VCaP (cell line): ENCODE results near the gene IGF2.
"Not testable (repeated sequence)": the region's sequence is repeated elsewhere in the genome, so short reads cannot be mapped to it uniquely, and the experiment has no call there.

ENCODE experiments used
- H3K27ac ChIP-seq: fragments of 450-650 bp; 2 replicates; pipeline ENCODE4 v1.5.1; 2017
- TF ChIP-seq, protein P1 (sequence below): fragments of 450-650 bp; conservative IDR thresholded peaks from 2 replicates; pipeline ENCODE4 v1.5.1; 2017; ENCODE audit warnings: mild to moderate bottlenecking, moderate library complexity

The IGF2 gene

GRCh38 chr11:2128511-2129307, 10.5 kb downstream of the IGF2 start:
- no peak overlapping the region for H3K27ac ChIP-seq
- TF ChIP-seq, protein P1, sequence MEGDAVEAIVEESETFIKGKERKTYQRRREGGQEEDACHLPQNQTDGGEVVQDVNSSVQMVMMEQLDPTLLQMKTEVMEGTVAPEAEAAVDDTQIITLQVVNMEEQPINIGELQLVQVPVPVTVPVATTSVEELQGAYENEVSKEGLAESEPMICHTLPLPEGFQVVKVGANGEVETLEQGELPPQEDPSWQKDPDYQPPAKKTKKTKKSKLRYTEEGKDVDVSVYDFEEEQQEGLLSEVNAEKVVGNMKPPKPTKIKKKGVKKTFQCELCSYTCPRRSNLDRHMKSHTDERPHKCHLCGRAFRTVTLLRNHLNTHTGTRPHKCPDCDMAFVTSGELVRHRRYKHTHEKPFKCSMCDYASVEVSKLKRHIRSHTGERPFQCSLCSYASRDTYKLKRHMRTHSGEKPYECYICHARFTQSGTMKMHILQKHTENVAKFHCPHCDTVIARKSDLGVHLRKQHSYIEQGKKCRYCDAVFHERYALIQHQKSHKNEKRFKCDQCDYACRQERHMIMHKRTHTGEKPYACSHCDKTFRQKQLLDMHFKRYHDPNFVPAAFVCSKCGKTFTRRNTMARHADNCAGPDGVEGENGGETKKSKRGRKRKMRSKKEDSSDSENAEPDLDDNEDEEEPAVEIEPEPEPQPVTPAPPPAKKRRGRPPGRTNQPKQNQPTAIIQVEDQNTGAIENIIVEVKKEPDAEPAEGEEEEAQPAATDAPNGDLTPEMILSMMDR = no peak

GRCh38 chr11:2128130-2128510, 11.1 kb downstream of the IGF2 start:
- no peak overlapping the region for H3K27ac ChIP-seq
- TF ChIP-seq, protein P1 = no peak

GRCh38 chr11:2127482-2128129, 11.6 kb downstream of the IGF2 start:
- TF ChIP-seq, protein P1 = no peak
- H3K27ac ChIP-seq = no peak overlapping the region

DNA sequence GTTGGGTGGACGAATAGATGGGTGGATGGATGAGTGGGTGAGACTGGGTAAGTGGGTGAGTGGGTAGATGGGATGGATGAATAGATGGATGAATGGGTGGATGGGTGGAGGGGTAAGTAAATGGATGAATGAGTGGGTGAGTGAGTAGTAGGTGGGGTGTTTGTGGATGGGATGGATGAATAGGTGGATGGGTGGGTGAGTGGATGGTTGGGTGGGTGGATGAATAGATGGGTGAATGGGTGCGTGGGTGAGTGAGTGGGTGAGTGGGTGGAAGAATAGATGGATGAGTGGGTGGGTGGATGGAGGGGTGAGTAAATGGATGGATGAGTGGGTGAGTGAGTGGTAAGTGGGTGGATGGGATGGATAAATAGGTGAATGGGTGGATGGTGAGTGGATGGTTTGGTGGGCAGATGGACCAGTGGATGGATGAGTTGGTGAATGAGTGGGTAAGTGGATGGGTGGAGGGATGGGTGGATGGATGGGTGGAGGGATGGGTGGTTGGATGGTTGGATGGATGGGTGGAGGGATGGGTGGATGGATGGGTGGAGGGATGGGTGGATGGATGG, 12.6 kb downstream of the IGF2 start:
- no peak overlapping the region for H3K27ac ChIP-seq
- TF ChIP-seq, protein P1 = no peak

DNA sequence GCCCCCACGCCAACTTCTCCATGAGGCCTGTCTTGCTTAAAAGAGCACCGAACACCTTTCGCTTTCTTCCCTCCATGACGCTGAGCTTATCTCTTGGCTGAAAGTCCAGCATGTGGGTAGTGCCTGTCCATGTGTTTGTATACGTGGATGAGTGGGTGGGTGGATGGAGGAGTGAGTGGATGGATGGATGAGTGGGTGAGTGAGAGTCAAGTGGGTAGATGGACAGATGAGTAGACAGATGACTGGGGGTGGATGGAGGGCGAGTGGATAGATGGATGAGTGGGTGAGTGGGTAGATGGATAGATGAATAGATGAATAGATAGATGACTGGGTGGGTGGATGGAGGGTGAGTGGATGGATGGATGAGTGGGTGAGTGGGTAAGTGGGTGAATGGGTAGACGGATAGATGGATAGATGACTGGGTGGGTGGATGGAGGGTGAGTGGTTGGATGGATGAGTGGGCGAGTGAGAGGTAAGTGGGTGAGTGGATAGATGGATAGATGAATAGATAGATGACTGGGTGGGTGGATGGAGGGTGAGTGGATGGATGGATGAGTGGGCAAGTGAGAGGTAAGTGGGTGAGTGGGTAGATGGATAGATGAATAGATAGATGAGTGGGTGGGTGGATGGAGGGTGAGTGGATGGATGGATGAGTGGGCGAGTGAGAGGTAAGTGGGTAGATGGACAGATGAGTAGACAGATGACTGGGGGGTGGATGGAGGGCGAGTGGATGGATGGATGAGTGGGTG, 14.3 kb downstream of the IGF2 start:
- not testable (repeated sequence) for H3K27ac ChIP-seq

DNA sequence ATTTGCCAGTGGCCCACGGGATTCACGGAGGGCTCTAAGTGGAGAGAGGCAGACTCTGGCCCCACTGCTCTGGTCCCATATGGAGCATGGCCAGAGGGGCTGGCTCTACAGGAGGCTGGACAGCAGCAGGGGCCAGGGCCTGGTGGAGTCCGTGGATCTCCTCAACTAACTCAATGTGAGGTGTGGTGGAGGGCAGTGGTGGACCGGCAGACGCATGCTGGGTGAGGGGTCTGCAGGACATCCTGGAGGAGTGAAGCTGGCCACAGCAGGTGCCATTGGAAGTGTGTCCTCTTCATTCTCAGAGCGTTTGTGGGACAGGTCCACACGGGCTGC, 15.6 kb downstream of the IGF2 start:
- TF ChIP-seq, protein P1 = no peak
- H3K27ac ChIP-seq = no peak overlapping the region

- H3K27ac ChIP-seq = no peak overlapping the region
- TF ChIP-seq, protein P1 = no peak
Observed at GRCh38 chr11:2122907-2123627, 16.1 kb downstream of the IGF2 start.
